K562 (cell line): ENCODE measurements around the gene MPZL1. TPM values are rescaled to one million over a fixed set of nuclear protein-coding genes. Genes with fewer than 3 reads are reported as not detected.

Experiments used
- ATAC-seq: fragments of 200-7000 bp; cut with Tn5 transposase; 3 replicates; pipeline ENCODE4 v1.9.1; 2020; ENCODE audit warnings: moderate library complexity
- BruUV-seq: library from RNA; stranded (reverse); fragments of 400-500 nt; replicated peaks from 2 replicates; lab custom pipeline; 2021; lab: Mats Ljungman, UMichigan
- CTCF ChIA-PET: fragments of 300-600 bp; formaldehyde crosslinking; extraction: SDS; loops from one replicate; lab custom pipeline; 2021; ENCODE audit warnings: low intra/inter-chr PET ratio; lab: Yijun Ruan, JAX
- POLR2A ChIA-PET: fragments of 300-600, 350-650 bp; sonication (Branson Sonifier 250); formaldehyde crosslinking; extraction: SDS; loops from one replicate; lab custom pipeline; 2021; ENCODE audit warnings: antibody characterized with exemption, inconsistent platforms; lab: Yijun Ruan, JAX
- DNase-seq, 4 experiments: peaks; one replicate each; pipeline versions ENCODE4 v3.0.0 to v3.0.0-alpha.2; 2011 to 2018; ENCODE audit warnings: low spot score in 3 of 4, mixed read lengths in 3 of 4; ENCODE audit errors: extremely low read depth in 1 of 4
- FAIRE-seq: peaks from 2 replicates; lab custom pipeline; 2011; peaks lifted over from hg19 to GRCh38; lab: Jason Lieb, UNC
- H2AFZ ChIP-seq: 2 replicates; pipeline ENCODE4 v1.6.0; 2011; ENCODE audit warnings: low read depth, low read length, control low read depth, inconsistent platforms
- H3K27ac ChIP-seq: fragments of 200-600 bp; 3 replicates; pipeline ENCODE4 v1.8.0; 2011; ENCODE audit warnings: low read depth, mild to moderate bottlenecking, control low read depth, inconsistent platforms, low read length, moderate library complexity, mixed read lengths; ENCODE audit errors: extremely low read depth
- H3K27me3 ChIP-seq, 2 experiments: fragments of 300-600 bp in 1 of 2; 2 replicates in 1 of 2; 3 replicates in 1 of 2; pipeline versions ENCODE4 v1.6.0 to v1.8.0; 2011; ENCODE audit warnings: inconsistent platforms in 2 of 2, low read length in 2 of 2, mild to moderate bottlenecking in 1 of 2, mixed read lengths in 1 of 2, moderate library complexity in 1 of 2; ENCODE audit not compliant: control insufficient read depth in 2 of 2, insufficient read depth in 2 of 2
- H3K36me3 ChIP-seq: fragments of 300-600 bp; 3 replicates; pipeline ENCODE4 v1.8.0; 2011; ENCODE audit warnings: mild to moderate bottlenecking, low read length, inconsistent platforms; ENCODE audit not compliant: control insufficient read depth, insufficient read depth
- H3K4me1 ChIP-seq, 2 experiments: fragments of 200-600 bp in 1 of 2; replicated peaks in 1 of 2; 2 replicates in 1 of 2; 3 replicates in 1 of 2; pipeline versions ENCODE4 v1.5.1 to v1.8.0; 2011; ENCODE audit warnings: inconsistent platforms in 2 of 2, low read length in 2 of 2, mild to moderate bottlenecking in 1 of 2, mixed read lengths in 1 of 2, moderate library complexity in 1 of 2; ENCODE audit not compliant: control insufficient read depth in 2 of 2, insufficient read depth in 2 of 2
- H3K4me2 ChIP-seq: 2 replicates; pipeline ENCODE4 v1.6.1; 2011; ENCODE audit warnings: low read length, control low read depth, inconsistent platforms, mixed read lengths; ENCODE audit not compliant: insufficient read depth
- H3K4me3 ChIP-seq: fragments of 200-600 bp; sonication (generic), shearing (Covaris generic); 2 replicates; pipeline ENCODE4 v1.5.1; 2016; ENCODE audit warnings: control low read depth, inconsistent platforms
- H3K79me2 ChIP-seq: fragments of 200-600 bp; 3 replicates; pipeline ENCODE4 v1.8.0; 2011; ENCODE audit warnings: low read length, inconsistent platforms; ENCODE audit not compliant: control insufficient read depth, insufficient read depth
- H3K9ac ChIP-seq, 2 experiments: 2 replicates each; pipeline versions ENCODE4 v1.6.0 to v1.6.1; 2011; ENCODE audit warnings: low read depth in 2 of 2, low read length in 2 of 2, control low read depth in 1 of 2, inconsistent platforms in 1 of 2, mild to moderate bottlenecking in 1 of 2, mixed read lengths in 1 of 2; ENCODE audit not compliant: insufficient read depth in 1 of 2
- H3K9me1 ChIP-seq: one replicate; pipeline ENCODE4 v1.6.0; 2011; ENCODE audit warnings: inconsistent platforms, mild to moderate bottlenecking, low read length, moderate library complexity; ENCODE audit not compliant: control insufficient read depth, insufficient read depth
- H3K9me3 ChIP-seq: replicated peaks from 2 replicates; pipeline ENCODE4 v1.5.1; 2011; ENCODE audit warnings: low read depth, low read length, inconsistent platforms; ENCODE audit not compliant: control insufficient read depth, insufficient read depth
- H4K20me1 ChIP-seq: replicated peaks from 2 replicates; pipeline ENCODE4 v1.6.1; 2011; ENCODE audit warnings: low read length, inconsistent platforms, mixed read lengths; ENCODE audit not compliant: control insufficient read depth, insufficient read depth
- HNRNPUL1 ChIP-seq: fragments of 200-400 bp; formaldehyde crosslinking; IDR thresholded peaks from 2 replicates; pipeline ENCODE4 v1.6.1; 2017; ENCODE audit warnings: low read length
- HOMEZ ChIP-seq: fragments of 250-450 bp; sonication (Bioruptor Pico); IDR thresholded peaks from 2 replicates; pipeline ENCODE4 v1.4.0; 2020; ENCODE audit warnings: mild to moderate bottlenecking, moderate library complexity
- L3MBTL2 ChIP-seq: fragments of 450-650 bp; IDR thresholded peaks from 2 replicates; pipeline ENCODE4 v1.6.1; 2016; ENCODE audit warnings: mild to moderate bottlenecking, moderate library complexity
- POLR2B ChIP-seq: fragments of 450-650 bp; IDR thresholded peaks from 2 replicates; pipeline ENCODE4 v1.6.1; 2018; ENCODE audit warnings: low read depth; ENCODE audit not compliant: partially characterized antibody
- PRPF4 ChIP-seq: fragments of 200-400 bp; formaldehyde crosslinking; IDR thresholded peaks from one replicate; pipeline ENCODE4 v1.6.1; 2017; ENCODE audit warnings: low read length, low read depth, mild to moderate bottlenecking; ENCODE audit not compliant: insufficient read depth, poor library complexity, severe bottlenecking
- SMARCA5 ChIP-seq: fragments of 450-650 bp; IDR thresholded peaks from 2 replicates; pipeline ENCODE4 v1.6.1; 2016
- ZFP36 ChIP-seq: fragments of 150-350 bp; IDR thresholded peaks from 2 replicates; pipeline ENCODE4 v1.6.1; 2018; ENCODE audit warnings: low read length, low read depth; ENCODE audit not compliant: partially characterized antibody
- ZFP91 ChIP-seq: sonication (generic); formaldehyde crosslinking; IDR thresholded peaks from 2 replicates; pipeline ENCODE4 v1.8.0; 2022; ENCODE audit warnings: mild to moderate bottlenecking, missing genetic modification reagents
- ZNF217 ChIP-seq: sonication (generic); formaldehyde crosslinking; IDR thresholded peaks from 2 replicates; pipeline ENCODE4 v1.8.0; 2022; ENCODE audit warnings: mild to moderate bottlenecking, missing genetic modification reagents
- WGBS: fragments of 100-300 bp; shearing (Covaris generic); methylation state at CpG from one replicate; pipeline ENCODE4 v1.1.6; 2016; ENCODE audit warnings: low coverage, mixed read lengths; ENCODE audit not compliant: insufficient coverage; ENCODE audit errors: missing lambda C conversion rate; 5-methylcytosine and 5-hydroxymethylcytosine counted together
- in situ Hi-C: fragments of 300-500 bp; cut with MboI; formaldehyde crosslinking; loops from 4 replicates; pipeline ENCODE4 v1.15.0; 2018; ENCODE audit warnings: inconsistent platforms, mixed read lengths
- intact Hi-C: fragments of 100-400 bp; cut with micrococcal nuclease; formaldehyde crosslinking; loops from 2 replicates; pipeline ENCODE4 v1.14.2; 2022
- polyA plus RNA-seq, 8 experiments: library from polyadenylated mRNA; depleted of rRNA in 4 of 8; stranded (reverse) in 5 of 8; unstranded in 3 of 8; fragments of >200 nt; fragmentation: Nextera tagmentation in 2 of 8; fragmentation: Illumina TruSeq in 1 of 8; extraction: Ambion mirVana in 2 of 8; extraction: Trizol in 1 of 8; gene quantifications; 2 replicates each; pipeline versions ENCODE4 v1.2.1 to v1.2.3, GENCODE V29; 2011 to 2014; ENCODE audit warnings: inconsistent platforms in 1 of 8, missing spikeins in 1 of 8
- total RNA-seq, 7 experiments: library from RNA; depleted of rRNA in 6 of 7; stranded (reverse); fragments of >200 nt in 6 of 7; fragmentation: Illumina TruSeq in 2 of 7; extraction: Trizol in 2 of 7; gene quantifications; 2 replicates each; pipeline versions ENCODE4 v1.2.1 to v1.2.3, GENCODE V29; 2011 to 2021; ENCODE audit warnings: low replicate concordance in 1 of 7

Gene MPZL1
- total and polyA plus RNA-seq, 9 of the 15 experiments (the other 6 are each of a cell fraction or from before 2014, with no cell fraction given): 14.5 to 153 (median 66.5) TPM

- 71% methylated on average over 4 of the region's 4 CpGs for WGBS
- no TSS peak for BruUV-seq
- Histone ChIP-seq H3K9me1 (no peaks in the 10 kb centered on the region), H2AFZ (no peak overlapping the region), H3K27me3 (no peaks in the 10 kb centered on the region), H4K20me1 (no peaks in the 10 kb centered on the region), H3K36me3 (0 out of 3 replicates have a peak, but pooled peaks cover 3% of the 10 kb centered on the region), H3K4me1 (peaks cover 0 to 4% of the 10 kb centered on the region in 2 experiments; a peak in 4 of 5 replicates), H3K27ac (no peak overlapping the region), H3K9me3 (peaks cover 5% of the 10 kb centered on the region; the same call in 1 of the 2 replicates), H3K79me2 (no peaks in the 10 kb centered on the region), H3K4me3 (no peak overlapping the region), H3K4me2 (no peak overlapping the region), H3K9ac (no peak overlapping the region)
- TF ChIP-seq L3MBTL2 (no peak), ZFP91 (CRISPR knock-in tag) (no peak), ZNF217 (CRISPR knock-in tag) (no peak), HNRNPUL1 (no peak), PRPF4 (no peak), SMARCA5 (no peak), ZFP36 (no peak), POLR2B (no peak), HOMEZ (no peak)
- CTCF ChIA-PET: no interaction called here
- POLR2A ChIA-PET: no interaction called here
- in situ Hi-C loops (no loop called here), intact Hi-C loops (loop anchor here (2.0 to 5.0 kb wide), 2 partner anchors 65 to 281 kb away; no protein-coding TSS in a partner anchor)
- FAIRE-seq (no peak), DNase-seq (no peak), ATAC-seq (no peak)
These were observed 80.5 kb downstream of the MPZL1 start for GRCh38 chr1:167802235-167802634.
